Measurements from ENCODE around the gene TMEM266.

The TMEM266 gene

GRCh38 chr15:76057332-76058000, 2.3 kb upstream of the TMEM266 start:
- TF ChIP-seq CTBP1 (IDR thresholded peaks at IDR 0.05; ENCODE audit: borderline replicate concordance) (no peak), FOXA1 (IDR thresholded peaks at IDR 0.05) (no peak), ZNF384 (IDR thresholded peaks at IDR 0.05) (no peak), HDGF (IDR thresholded peaks at IDR 0.05; ENCODE audit: borderline replicate concordance) (no peak), LEF1 (IDR thresholded peaks at IDR 0.05; ENCODE audit: borderline replicate concordance) (no peak), ELF4 (IDR thresholded peaks at IDR 0.05) (no peak), TARDBP (IDR thresholded peaks at IDR 0.05) (no peak), ARNT (IDR thresholded peaks at IDR 0.05) (no peak), SUZ12 (IDR thresholded peaks at IDR 0.05) (no peak), FOXK2 (IDR thresholded peaks at IDR 0.05) (no peak), L3MBTL2 (conservative IDR thresholded peaks at IDR 0.05) (no peak), SP1 (IDR thresholded peaks at IDR 0.05) (no peak)
- POLR2A ChIA-PET: interaction anchor here (0.6 kb wide), 1 partner anchor 82 kb away, joined by 3 read pairs; no protein-coding TSS in a partner anchor
- CTCF ChIA-PET: interaction anchor here (0.7 to 7.2 kb wide), 11 partner anchors 8 to 256 kb away, joined by 3 to 132 read pairs (median 5); no protein-coding TSS in a partner anchor
- peak; percentile 31 for DNase-seq (ENCODE audit: extremely low spot score)

- ChIA-PET POLR2A (interaction anchor here (0.9 to 1.4 kb wide), 2 partner anchors 80 to 92 kb away, joined by 3 to 5 read pairs; no protein-coding TSS in a partner anchor), CTCF (interaction anchor here (0.6 to 7.2 kb wide), 8 partner anchors 11 to 417 kb away, joined by 3 to 132 read pairs (median 4); no protein-coding TSS in a partner anchor)
- peak; percentile 42 for DNase-seq (ENCODE audit: extremely low spot score)
- TF ChIP-seq BHLHE40 (IDR thresholded peaks at IDR 0.05; ENCODE audit: borderline replicate concordance) (no peak), TARDBP (IDR thresholded peaks at IDR 0.05) (no peak), SUZ12 (IDR thresholded peaks at IDR 0.05) (no peak), SP1 (IDR thresholded peaks at IDR 0.05) (no peak), ARNT (IDR thresholded peaks at IDR 0.05) (no peak), HDGF (IDR thresholded peaks at IDR 0.05; ENCODE audit: borderline replicate concordance) (no peak), LEF1 (IDR thresholded peaks at IDR 0.05; ENCODE audit: borderline replicate concordance) (no peak), FOXK2 (IDR thresholded peaks at IDR 0.05) (no peak), CTBP1 (IDR thresholded peaks at IDR 0.05; ENCODE audit: borderline replicate concordance) (no peak), ZNF384 (IDR thresholded peaks at IDR 0.05) (no peak)
These were observed 968 bp upstream of the TMEM266 start for GRCh38 chr15:76058714-76059319.

- POLR2A ChIA-PET: interaction anchor here (0.6 to 1.4 kb wide), 2 partner anchors 46 to 79 kb away, joined by 3 to 5 read pairs; no protein-coding TSS in a partner anchor
- no peak for DNase-seq (ENCODE audit: extremely low spot score)
- CTCF ChIA-PET: interaction anchor here (0.7 to 7.2 kb wide), 5 partner anchors 25 to 154 kb away, joined by 3 to 132 read pairs (median 4); no protein-coding TSS in a partner anchor
- no peak for TF ChIP-seq SP1 (IDR thresholded peaks at IDR 0.05)
- TF ChIP-seq ARNT (IDR thresholded peaks at IDR 0.05): no peak
- TF ChIP-seq FOXM1 (IDR thresholded peaks at IDR 0.05; ENCODE audit: borderline replicate concordance): no peak
- no peak for TF ChIP-seq LEF1 (IDR thresholded peaks at IDR 0.05; ENCODE audit: borderline replicate concordance)
- TF ChIP-seq ZNF384 (IDR thresholded peaks at IDR 0.05): no peak
- TF ChIP-seq BHLHE40 (IDR thresholded peaks at IDR 0.05; ENCODE audit: borderline replicate concordance): no peak
- no peak for TF ChIP-seq NFRKB (IDR thresholded peaks at IDR 0.05)
- no peak for TF ChIP-seq HDGF (IDR thresholded peaks at IDR 0.05; ENCODE audit: borderline replicate concordance)
- TF ChIP-seq L3MBTL2 (conservative IDR thresholded peaks at IDR 0.05): no peak
- TF ChIP-seq SUZ12 (IDR thresholded peaks at IDR 0.05): no peak
- TF ChIP-seq PKNOX1 (IDR thresholded peaks at IDR 0.05): no peak
- no peak for TF ChIP-seq CTBP1 (IDR thresholded peaks at IDR 0.05; ENCODE audit: borderline replicate concordance)
- TF ChIP-seq TARDBP (IDR thresholded peaks at IDR 0.05): no peak
- no peak for TF ChIP-seq FOXA1 (IDR thresholded peaks at IDR 0.05)
These were observed 569 bp downstream of the TMEM266 start for GRCh38 chr15:76060118-76060989.

GRCh38 chr15:76061700-76062099, 1.9 kb downstream of the TMEM266 start:
- TF ChIP-seq ARNT (IDR thresholded peaks at IDR 0.05) (no peak), FOXK2 (IDR thresholded peaks at IDR 0.05) (no peak), SUZ12 (IDR thresholded peaks at IDR 0.05) (no peak), TARDBP (IDR thresholded peaks at IDR 0.05) (no peak), FOXM1 (IDR thresholded peaks at IDR 0.05; ENCODE audit: borderline replicate concordance) (no peak)
- ChIA-PET POLR2A (no interaction called here), CTCF (interaction anchor here (1.2 to 7.2 kb wide), 4 partner anchors 78 to 88 kb away, joined by 4 to 132 read pairs (median 6); no protein-coding TSS in a partner anchor)
- DNase-seq (ENCODE audit: extremely low spot score): no peak

GRCh38 chr15:76062286-76062685, 2.5 kb downstream of the TMEM266 start:
- no peak for TF ChIP-seq CTBP1 (IDR thresholded peaks at IDR 0.05; ENCODE audit: borderline replicate concordance)
- TF ChIP-seq SP1 (IDR thresholded peaks at IDR 0.05): no peak
- no peak for TF ChIP-seq TARDBP (IDR thresholded peaks at IDR 0.05)
- no peak for TF ChIP-seq ARNT (IDR thresholded peaks at IDR 0.05)
- CTCF ChIA-PET: interaction anchor here (1.8 kb wide), 2 partner anchors 77 to 86 kb away, joined by 4 to 9 read pairs; no protein-coding TSS in a partner anchor
- POLR2A ChIA-PET: no interaction called here
- DNase-seq (ENCODE audit: extremely low spot score): no peak

- CTCF ChIA-PET: interaction anchor here (1.3 to 1.8 kb wide), 3 partner anchors 8 to 84 kb away, joined by 8 to 10 read pairs (median 8); no protein-coding TSS in a partner anchor
- no peak for DNase-seq (ENCODE audit: extremely low spot score)
- POLR2A ChIA-PET: no interaction called here
- TF ChIP-seq CTBP1 (IDR thresholded peaks at IDR 0.05; ENCODE audit: borderline replicate concordance) (no peak), BHLHE40 (IDR thresholded peaks at IDR 0.05; ENCODE audit: borderline replicate concordance) (no peak), ZNF384 (IDR thresholded peaks at IDR 0.05) (no peak), L3MBTL2 (conservative IDR thresholded peaks at IDR 0.05) (no peak), FOXA1 (IDR thresholded peaks at IDR 0.05) (no peak), HDGF (IDR thresholded peaks at IDR 0.05; ENCODE audit: borderline replicate concordance) (no peak), FOXK2 (IDR thresholded peaks at IDR 0.05) (no peak), ELF4 (IDR thresholded peaks at IDR 0.05) (no peak), TARDBP (IDR thresholded peaks at IDR 0.05) (no peak), ARNT (IDR thresholded peaks at IDR 0.05) (no peak), LEF1 (IDR thresholded peaks at IDR 0.05; ENCODE audit: borderline replicate concordance) (no peak), SP1 (IDR thresholded peaks at IDR 0.05) (no peak), NFRKB (IDR thresholded peaks at IDR 0.05) (no peak), SUZ12 (IDR thresholded peaks at IDR 0.05) (no peak), PKNOX1 (IDR thresholded peaks at IDR 0.05) (no peak), FOXM1 (IDR thresholded peaks at IDR 0.05; ENCODE audit: borderline replicate concordance) (no peak)
These were observed 4.6 kb downstream of the TMEM266 start for GRCh38 chr15:76064375-76064774.
